Natural killer cell (primary cell): ENCODE results near the gene PPP6R1. TPM values are rescaled to one million over a fixed set of nuclear protein-coding genes. Genes with fewer than 3 reads are reported as not detected.
"Not testable (repeated sequence)": the region's sequence is repeated elsewhere in the genome, so short reads cannot be mapped to it uniquely, and the experiment has no call there.

ENCODE experiments used
- ATAC-seq, 3 donors: fragments of 150-1000 bp in 2 of 3; fragments of 200-7000 bp in 1 of 3; cut with Tn5 transposase; 1 replicate in 1 of 3; 2 replicates in 2 of 3; pipeline ENCODE4 v1.10.0; 2021; ENCODE audit warnings: mild to moderate bottlenecking in 2 of 3, moderate library complexity in 2 of 3
- DNase-seq, 2 donors: peaks; one replicate each; pipeline versions ENCODE4 v3.0.0 to v3.0.0-alpha.2; 2013 to 2021; ENCODE audit warnings: mixed read lengths in 1 of 2
- H3K27ac ChIP-seq: one replicate; pipeline ENCODE4 v1.5.1; 2013; ENCODE audit warnings: mild to moderate bottlenecking, low read length
- H3K27me3 ChIP-seq: one replicate; pipeline ENCODE4 v1.6.1; 2013; ENCODE audit warnings: low read length; ENCODE audit not compliant: control insufficient read depth, insufficient read depth
- H3K36me3 ChIP-seq: one replicate; pipeline ENCODE4 v1.6.1; 2013; ENCODE audit warnings: low read length; ENCODE audit not compliant: control insufficient read depth, insufficient read depth
- H3K4me1 ChIP-seq: one replicate; pipeline ENCODE4 v1.6.1; 2013; ENCODE audit warnings: low read length; ENCODE audit not compliant: control insufficient read depth, insufficient read depth
- H3K4me3 ChIP-seq: one replicate; pipeline ENCODE4 v1.5.1; 2013; ENCODE audit warnings: low read length
- H3K9me3 ChIP-seq: one replicate; pipeline ENCODE4 v1.6.1; 2013; ENCODE audit warnings: low read length; ENCODE audit not compliant: control insufficient read depth, insufficient read depth
- H3K27ac Mint-ChIP-seq, 2 donors: one replicate each; pipeline ENCODE4 v1.8.0; 2022; ENCODE audit warnings: mild to moderate bottlenecking in 2 of 2, mixed read lengths in 2 of 2, moderate library complexity in 1 of 2
- H3K27me3 Mint-ChIP-seq, 2 donors: one replicate each; pipeline ENCODE4 v1.8.0; 2022; ENCODE audit warnings: low read depth in 2 of 2, mixed read lengths in 2 of 2
- H3K36me3 Mint-ChIP-seq: one replicate; pipeline ENCODE4 v1.8.0; 2022; ENCODE audit warnings: mixed read lengths
- H3K4me1 Mint-ChIP-seq, 2 donors: one replicate each; pipeline ENCODE4 v1.8.0; 2022; ENCODE audit warnings: mixed read lengths in 2 of 2
- H3K4me3 Mint-ChIP-seq: one replicate; pipeline ENCODE4 v1.8.0; 2022; ENCODE audit warnings: mild to moderate bottlenecking, moderate library complexity, mixed read lengths
- H3K9me3 Mint-ChIP-seq, 2 donors: one replicate each; pipeline ENCODE4 v1.8.0; 2022; ENCODE audit warnings: mixed read lengths in 2 of 2
- CTCF ChIP-seq: fragments of 200-600 bp; IDR thresholded peaks from one replicate; pipeline ENCODE4 v1.8.0; 2022; ENCODE audit warnings: antibody characterized with exemption
- WGBS: methylation state at CpG from one replicate; pipeline ENCODE4 v1.1.7; 2013; ENCODE audit warnings: missing lambda C conversion rate; ENCODE audit not compliant: insufficient coverage; 5-methylcytosine and 5-hydroxymethylcytosine counted together
- intact Hi-C: fragments of 100-400 bp; cut with micrococcal nuclease; formaldehyde crosslinking; loops from one replicate; pipeline ENCODE4 v1.14.2; 2022
- total RNA-seq, 4 donors: library from RNA; stranded (reverse); fragments of 120-200 nt in 1 of 4; gene quantifications; one replicate each; pipeline versions ENCODE4 v1.2.3 to v1.2.4, GENCODE V29; 2013 to 2022

The PPP6R1 gene
- total RNA-seq, 3 donors from 2014 or later (not counting 1 experiment from before 2014, with no cell fraction given), result 252 to 275 (median 260) TPM

- H3K36me3 ChIP-seq, result peaks cover 36% of the 10 kb centered on the region
- no peak overlapping the region for H3K4me3 Mint-ChIP-seq
These were observed 33.3 kb downstream of the PPP6R1 start for GRCh38 chr19:55225415-55225958.

GRCh38 chr19:55224679-55225414 is 34.0 kb downstream of the PPP6R1 start:
- H3K9me3 ChIP-seq, H3K27me3 ChIP-seq, H3K36me3 Mint-ChIP-seq, H3K27ac ChIP-seq, H3K4me3 Mint-ChIP-seq, intact Hi-C loops, H3K9me3 Mint-ChIP-seq, ATAC-seq, H3K4me1 ChIP-seq, H3K27me3 Mint-ChIP-seq, DNase-seq, H3K4me3 ChIP-seq: not testable (repeated sequence)
- H3K4me1 Mint-ChIP-seq, result peaks cover 4 to 11% of the 10 kb centered on the region in 2 donors
- peak overlapping the region in 1 of 2 donors; percentile 65 for H3K27ac Mint-ChIP-seq
- H3K36me3 ChIP-seq, result peaks cover 29% of the 10 kb centered on the region
- 95% methylated on average over 10 of the region's 11 CpGs for WGBS

More at GRCh38 chr19:55225415-55225958, 33.3 kb downstream of the PPP6R1 start:
- Mint-ChIP-seq H3K27me3 (no peaks in the 10 kb centered on the region), H3K27ac (peak overlapping the region; percentile 22 to 65), H3K4me1 (peaks cover 4 to 11% of the 10 kb centered on the region in 2 donors), H3K9me3 (no peaks in the 10 kb centered on the region), H3K36me3 (no peaks in the 10 kb centered on the region)
- ATAC-seq, result no peak
- no peak for TF ChIP-seq CTCF
- no peaks in the 10 kb centered on the region for H3K9me3 ChIP-seq
- intact Hi-C loops, result no loop called here
- H3K4me3 ChIP-seq, result no peak overlapping the region
- no peak overlapping the region for H3K27ac ChIP-seq
- no peaks in the 10 kb centered on the region for H3K27me3 ChIP-seq
- DNase-seq, result no peak
- H3K4me1 ChIP-seq, result no peaks in the 10 kb centered on the region
- 93% methylated on average over 4 of the region's 7 CpGs for WGBS

- Mint-ChIP-seq H3K4me1 (peaks cover 4 to 11% of the 10 kb centered on the region in 2 donors), H3K9me3 (no peaks in the 10 kb centered on the region), H3K27me3 (no peaks in the 10 kb centered on the region), H3K36me3 (no peaks in the 10 kb centered on the region), H3K27ac (peak overlapping the region; percentile 18 to 36), H3K4me3 (no peak overlapping the region)
- no peaks in the 10 kb centered on the region for H3K4me1 ChIP-seq
- intact Hi-C loops, result no loop called here
- no peak for TF ChIP-seq CTCF
- H3K36me3 ChIP-seq, result peaks cover 22% of the 10 kb centered on the region
- no peak overlapping the region for H3K27ac ChIP-seq
- ATAC-seq (no peak), DNase-seq (no peak)
- H3K4me3 ChIP-seq, result no peak overlapping the region
- H3K27me3 ChIP-seq, result no peaks in the 10 kb centered on the region
- 87% methylated on average over 26 of the region's 26 CpGs for WGBS
- H3K9me3 ChIP-seq, result no peaks in the 10 kb centered on the region
These were observed 34.7 kb downstream of the PPP6R1 start for GRCh38 chr19:55224038-55224665.

- Mint-ChIP-seq H3K4me1 (peaks cover 4 to 11% of the 10 kb centered on the region in 2 donors), H3K36me3 (no peaks in the 10 kb centered on the region), H3K4me3 (no peak overlapping the region), H3K27ac (peak overlapping the region in 1 of 2 donors; percentile 36), H3K27me3 (no peaks in the 10 kb centered on the region), H3K9me3 (no peaks in the 10 kb centered on the region)
- no peak for TF ChIP-seq CTCF
- Histone ChIP-seq H3K27ac (no peak overlapping the region), H3K9me3 (no peaks in the 10 kb centered on the region), H3K36me3 (peaks cover 16% of the 10 kb centered on the region), H3K4me3 (no peak overlapping the region), H3K4me1 (no peaks in the 10 kb centered on the region), H3K27me3 (no peaks in the 10 kb centered on the region)
- ATAC-seq (no peak), DNase-seq (no peak)
- 84% methylated on average over 17 of the region's 17 CpGs for WGBS
- intact Hi-C loops, result no loop called here
These were observed 35.4 kb downstream of the PPP6R1 start for GRCh38 chr19:55223291-55224037.
